HEK293 (cell line): ENCODE measurements around the gene TRAPPC3L.

Experiments
- AEBP2 ChIP-seq: fragments of 450-650 bp; formaldehyde crosslinking; IDR thresholded peaks from 2 replicates; pipeline ENCODE4 v1.5.1; 2016; ENCODE audit warnings: missing biosample characterization, missing genetic modification characterization, borderline replicate concordance
- EGR2 ChIP-seq: fragments of 450-650 bp; formaldehyde crosslinking; IDR thresholded peaks from 2 replicates; pipeline ENCODE4 v1.5.1; 2016; ENCODE audit warnings: low read depth, missing biosample characterization, missing genetic modification characterization
- GFI1B ChIP-seq: fragments of 450-650 bp; formaldehyde crosslinking; IDR thresholded peaks from 2 replicates; pipeline ENCODE4 v1.5.1; 2016; ENCODE audit warnings: missing biosample characterization, missing genetic modification characterization
- HOXA7 ChIP-seq: sonication (generic); formaldehyde crosslinking; IDR thresholded peaks from 2 replicates; pipeline ENCODE4 v1.8.1; 2022; ENCODE audit warnings: missing genetic modification reagents, borderline replicate concordance
- INSM2 ChIP-seq: fragments of 450-650 bp; formaldehyde crosslinking; IDR thresholded peaks from 2 replicates; pipeline ENCODE4 v1.5.1; 2016; ENCODE audit warnings: missing biosample characterization, missing genetic modification characterization
- OSR2 ChIP-seq: fragments of 450-650 bp; formaldehyde crosslinking; IDR thresholded peaks from 2 replicates; pipeline ENCODE4 v1.5.1; 2016; ENCODE audit warnings: missing biosample characterization, missing genetic modification characterization
- SCRT2 ChIP-seq: fragments of 450-650 bp; formaldehyde crosslinking; IDR thresholded peaks from 2 replicates; pipeline ENCODE4 v1.5.1; 2016; ENCODE audit warnings: missing biosample characterization, missing genetic modification characterization
- YY2 ChIP-seq: fragments of 450-650 bp; formaldehyde crosslinking; IDR thresholded peaks from 2 replicates; pipeline ENCODE4 v1.5.1; 2016; ENCODE audit warnings: missing biosample characterization, missing genetic modification characterization
- ZBTB17 ChIP-seq: fragments of 450-650 bp; formaldehyde crosslinking; IDR thresholded peaks from 2 replicates; pipeline ENCODE4 v1.5.1; 2016; ENCODE audit warnings: missing biosample characterization, missing genetic modification characterization
- ZBTB26 ChIP-seq: fragments of 450-650 bp; formaldehyde crosslinking; optimal IDR thresholded peaks from 2 replicates; pipeline ENCODE3; 2016; ENCODE audit warnings: missing biosample characterization, mild to moderate bottlenecking, missing genetic modification characterization
- ZBTB49 ChIP-seq: fragments of 450-650 bp; formaldehyde crosslinking; IDR thresholded peaks from 2 replicates; pipeline ENCODE4 v1.5.1; 2016; ENCODE audit warnings: missing biosample characterization, missing genetic modification characterization, low read depth
- ZEB2 ChIP-seq: fragments of 450-650 bp; formaldehyde crosslinking; IDR thresholded peaks from 2 replicates; pipeline ENCODE4 v1.5.1; 2016; ENCODE audit warnings: missing biosample characterization, missing genetic modification characterization
- ZFP3 ChIP-seq: fragments of 450-650 bp; formaldehyde crosslinking; IDR thresholded peaks from 2 replicates; pipeline ENCODE4 v1.5.1; 2016; ENCODE audit warnings: low read depth, missing biosample characterization, missing genetic modification characterization
- ZNF132 ChIP-seq: fragments of 450-650 bp; formaldehyde crosslinking; IDR thresholded peaks from 2 replicates; pipeline ENCODE4 v1.5.1; 2017; ENCODE audit warnings: missing biosample characterization, missing genetic modification characterization, borderline replicate concordance
- ZNF138 ChIP-seq: fragments of 450-650 bp; formaldehyde crosslinking; IDR thresholded peaks from 2 replicates; pipeline ENCODE4 v1.5.1; 2016; ENCODE audit warnings: missing biosample characterization, missing genetic modification characterization, borderline replicate concordance
- ZNF146 ChIP-seq: fragments of 450-650 bp; formaldehyde crosslinking; IDR thresholded peaks from 2 replicates; pipeline ENCODE4 v1.5.1; 2016; ENCODE audit warnings: missing biosample characterization, missing genetic modification characterization
- ZNF148 ChIP-seq: fragments of 450-650 bp; formaldehyde crosslinking; IDR thresholded peaks from 2 replicates; pipeline ENCODE4 v1.5.0; 2017; ENCODE audit warnings: missing biosample characterization, missing genetic modification characterization, borderline replicate concordance
- ZNF19 ChIP-seq: fragments of 450-650 bp; formaldehyde crosslinking; IDR thresholded peaks from 2 replicates; pipeline ENCODE4; 2016; ENCODE audit warnings: missing biosample characterization, missing genetic modification characterization, low read depth
- ZNF211 ChIP-seq: fragments of 450-650 bp; formaldehyde crosslinking; IDR thresholded peaks from 2 replicates; pipeline ENCODE4 v1.5.1; 2016; ENCODE audit warnings: low read depth, missing biosample characterization, missing genetic modification characterization
- ZNF214 ChIP-seq: fragments of 450-650 bp; formaldehyde crosslinking; IDR thresholded peaks from 2 replicates; pipeline ENCODE4 v1.5.1; 2017; ENCODE audit warnings: missing biosample characterization, mild to moderate bottlenecking, missing genetic modification characterization, borderline replicate concordance
- ZNF274 ChIP-seq, 2 experiments: fragments of 200-500 bp in 1 of 2; fragments of 450-650 bp in 1 of 2; sonication (Bioruptor generic) in 1 of 2; formaldehyde crosslinking in 1 of 2; IDR thresholded peaks; 2 replicates each; pipeline versions ENCODE4 v1.5.1 to v1.6.1; 2014 to 2016; ENCODE audit warnings: borderline replicate concordance in 1 of 2, inconsistent platforms in 1 of 2, low read length in 1 of 2, missing biosample characterization in 1 of 2, missing genetic modification characterization in 1 of 2
- ZNF292 ChIP-seq: fragments of 450-650 bp; formaldehyde crosslinking; IDR thresholded peaks from 2 replicates; pipeline ENCODE4 v1.5.1; 2016; ENCODE audit warnings: low read depth, missing biosample characterization, missing genetic modification characterization, borderline replicate concordance
- ZNF350 ChIP-seq: fragments of 450-650 bp; formaldehyde crosslinking; IDR thresholded peaks from 2 replicates; pipeline ENCODE4 v1.5.0; 2017; ENCODE audit warnings: missing biosample characterization, mild to moderate bottlenecking, missing genetic modification characterization
- ZNF366 ChIP-seq: fragments of 450-650 bp; formaldehyde crosslinking; conservative IDR thresholded peaks from 2 replicates; pipeline ENCODE4 v1.5.1; 2016; ENCODE audit warnings: missing biosample characterization, missing genetic modification characterization
- ZNF48 ChIP-seq: fragments of 450-650 bp; formaldehyde crosslinking; IDR thresholded peaks from 2 replicates; pipeline ENCODE4 v1.5.1; 2016; ENCODE audit warnings: missing biosample characterization, missing genetic modification characterization
- ZNF548 ChIP-seq: fragments of 450-650 bp; formaldehyde crosslinking; IDR thresholded peaks from 2 replicates; pipeline ENCODE4 v1.5.1; 2016; ENCODE audit warnings: missing biosample characterization, missing genetic modification characterization
- ZNF624 ChIP-seq: fragments of 450-650 bp; formaldehyde crosslinking; IDR thresholded peaks from 2 replicates; pipeline ENCODE4 v1.5.1; 2017; ENCODE audit warnings: missing biosample characterization, missing genetic modification characterization
- ZNF664 ChIP-seq: fragments of 450-650 bp; formaldehyde crosslinking; IDR thresholded peaks from 2 replicates; pipeline ENCODE4 v1.5.1; 2016; ENCODE audit warnings: missing biosample characterization, missing genetic modification characterization
- ZNF677 ChIP-seq: fragments of 450-650 bp; IDR thresholded peaks from 2 replicates; pipeline ENCODE4 v1.5.0; 2018; ENCODE audit warnings: missing biosample characterization, mild to moderate bottlenecking, missing genetic modification characterization, moderate library complexity
- ZNF791 ChIP-seq: fragments of 450-650 bp; formaldehyde crosslinking; IDR thresholded peaks from 2 replicates; pipeline ENCODE4 v1.5.1; 2016; ENCODE audit warnings: missing biosample characterization, missing genetic modification characterization
- ZNF843 ChIP-seq: fragments of 450-650 bp; formaldehyde crosslinking; IDR thresholded peaks from 2 replicates; pipeline ENCODE4 v1.5.1; 2016; ENCODE audit warnings: missing biosample characterization, missing genetic modification characterization
- ZSCAN23 ChIP-seq: fragments of 450-650 bp; formaldehyde crosslinking; IDR thresholded peaks from 2 replicates; pipeline ENCODE4 v1.5.1; 2016; ENCODE audit warnings: missing biosample characterization, missing genetic modification characterization

TRAPPC3L gene

GRCh38 chr6:116511424-116512110 is 33.9 kb downstream of the TRAPPC3L start, which contains the start of gene CALHM5 (continued):
- no peak for TF ChIP-seq ZBTB49
- TF ChIP-seq ZNF624 (tag by site-specific recombination), result no peak
- no peak for TF ChIP-seq ZNF19 (tag by site-specific recombination)
- TF ChIP-seq ZNF350 (tag by site-specific recombination), result no peak
- TF ChIP-seq ZBTB26, result no peak
- no peak for TF ChIP-seq ZNF211
- no peak for TF ChIP-seq GFI1B (tag by site-specific recombination)
- TF ChIP-seq ZNF48 (tag by site-specific recombination), result no peak
- TF ChIP-seq ZNF214, result no peak
- no peak for TF ChIP-seq SCRT2
- TF ChIP-seq ZSCAN23 (tag by site-specific recombination), result no peak
- no peak for TF ChIP-seq ZNF138 (tag by site-specific recombination)
- no peak for TF ChIP-seq INSM2 (tag by site-specific recombination)
- peak; percentile 46 for TF ChIP-seq ZNF366 (tag by site-specific recombination)
- TF ChIP-seq YY2 (tag by site-specific recombination), result no peak
- no peak for TF ChIP-seq ZFP3 (tag by site-specific recombination)
- no peak for TF ChIP-seq ZNF791 (tag by site-specific recombination)
- TF ChIP-seq ZNF677 (tag by site-specific recombination), result no peak
- TF ChIP-seq HOXA7 (CRISPR knock-in tag), result no peak
- no peak for TF ChIP-seq ZNF548 (tag by site-specific recombination)
- TF ChIP-seq OSR2, result no peak
- no peak for TF ChIP-seq EGR2 (tag by site-specific recombination)
- no peak for TF ChIP-seq ZNF274 (IDR thresholded peaks at IDR 0.05; ENCODE audit: low read length)
- no peak for TF ChIP-seq ZNF274 (tag by site-specific recombination; IDR thresholded peaks at IDR 0.05; ENCODE audit: borderline replicate concordance)
- no peak for TF ChIP-seq ZNF132 (tag by site-specific recombination)
- no peak for TF ChIP-seq ZNF292
- no peak for TF ChIP-seq AEBP2
- TF ChIP-seq ZBTB17, result peak; percentile 79
- TF ChIP-seq ZNF843 (tag by site-specific recombination), result no peak
- TF ChIP-seq ZNF664 (tag by site-specific recombination), result no peak
- TF ChIP-seq ZEB2 (tag by site-specific recombination), result peak; percentile 36; the same call in 1 of the 2 replicates
- no peak for TF ChIP-seq ZNF146
- no peak for TF ChIP-seq ZNF148
